CD4-positive, alpha-beta T cell treated with Interleukin-6 for 4 hours (primary cell): ENCODE measurements around the gene HYDIN.
"Not testable (repeated sequence)": the region's sequence is repeated elsewhere in the genome, so short reads cannot be mapped to it uniquely, and the experiment has no call there.

Experiments
- DNase-seq: peaks from one replicate; pipeline ENCODE4 v3.0.0-alpha.2; 2020; ENCODE audit warnings: mixed read lengths

Gene HYDIN

GRCh38 chr16:71218306-71218963, 12.1 kb downstream of the HYDIN start:
- DNase-seq: no peak

GRCh38 chr16:71217506-71217905, 13.0 kb downstream of the HYDIN start:
- no peak for DNase-seq

- DNase-seq: no peak
These were observed 13.8 kb downstream of the HYDIN start for GRCh38 chr16:71216714-71217113.

GRCh38 chr16:71214746-71215381, 15.7 kb downstream of the HYDIN start:
- DNase-seq: no peak

GRCh38 chr16:71205482-71206131, 24.9 kb downstream of the HYDIN start:
- no peak for DNase-seq

GRCh38 chr16:71203631-71204030, 26.9 kb downstream of the HYDIN start:
- no peak for DNase-seq

- DNase-seq: no peak
These were observed 29.0 kb downstream of the HYDIN start for GRCh38 chr16:71201556-71201955.

GRCh38 chr16:71201054-71201453, 29.5 kb downstream of the HYDIN start:
- no peak for DNase-seq

- DNase-seq: no peak
These were observed 32.1 kb downstream of the HYDIN start for GRCh38 chr16:71198408-71198807.

- no peak for DNase-seq
These were observed 38.1 kb downstream of the HYDIN start for GRCh38 chr16:71192387-71192786.

- DNase-seq: no peak
These were observed 41.4 kb downstream of the HYDIN start for GRCh38 chr16:71188956-71189712.

- no peak for DNase-seq
These were observed 45.2 kb downstream of the HYDIN start for GRCh38 chr16:71185347-71185746.

- no peak for DNase-seq
These were observed 51.0 kb downstream of the HYDIN start for GRCh38 chr16:71179569-71179968.

- DNase-seq: no peak
These were observed 57.9 kb downstream of the HYDIN start for GRCh38 chr16:71172481-71173207.

- DNase-seq: not testable (repeated sequence)
These were observed 69.5 kb downstream of the HYDIN start for GRCh38 chr16:71161007-71161406.

GRCh38 chr16:71157278-71157677, 73.2 kb downstream of the HYDIN start:
- not testable (repeated sequence) for DNase-seq

GRCh38 chr16:71153329-71153728, 77.2 kb downstream of the HYDIN start:
- not testable (repeated sequence) for DNase-seq

GRCh38 chr16:71151654-71152053, 78.9 kb downstream of the HYDIN start:
- DNase-seq: not testable (repeated sequence)

- DNase-seq: not testable (repeated sequence)
These were observed 87.3 kb downstream of the HYDIN start for GRCh38 chr16:71143246-71143645.

- DNase-seq: not testable (repeated sequence)
These were observed 120.0 kb downstream of the HYDIN start for GRCh38 chr16:71110565-71110964.

GRCh38 chr16:71109656-71110208, 120.8 kb downstream of the HYDIN start:
- not testable (repeated sequence) for DNase-seq

- not testable (repeated sequence) for DNase-seq
These were observed 124.6 kb downstream of the HYDIN start for GRCh38 chr16:71105881-71106280.
